Lung microvascular endothelial cell (primary cell): ENCODE data around the gene CEACAM5. TPM values are rescaled to one million over a fixed set of nuclear protein-coding genes. Genes with fewer than 3 reads are reported as not detected.
"Not testable (repeated sequence)": the region's sequence is repeated elsewhere in the genome, so short reads cannot be mapped to it uniquely, and the experiment has no call there.

ENCODE experiments used
- DNase-seq, 2 donors: peaks; one replicate each; pipeline versions ENCODE4 v3.0.0 to v3.0.0-alpha.2; 2010; ENCODE audit warnings: low read depth in 2 of 2
- total RNA-seq: library from RNA; depleted of rRNA; stranded (reverse); fragments of >200 nt; gene quantifications from 2 replicates; pipeline ENCODE4 v1.2.1, GENCODE V29; 2014

Gene CEACAM5
- total RNA-seq, 1 donor from 2014 or later, result not detected

DNA sequence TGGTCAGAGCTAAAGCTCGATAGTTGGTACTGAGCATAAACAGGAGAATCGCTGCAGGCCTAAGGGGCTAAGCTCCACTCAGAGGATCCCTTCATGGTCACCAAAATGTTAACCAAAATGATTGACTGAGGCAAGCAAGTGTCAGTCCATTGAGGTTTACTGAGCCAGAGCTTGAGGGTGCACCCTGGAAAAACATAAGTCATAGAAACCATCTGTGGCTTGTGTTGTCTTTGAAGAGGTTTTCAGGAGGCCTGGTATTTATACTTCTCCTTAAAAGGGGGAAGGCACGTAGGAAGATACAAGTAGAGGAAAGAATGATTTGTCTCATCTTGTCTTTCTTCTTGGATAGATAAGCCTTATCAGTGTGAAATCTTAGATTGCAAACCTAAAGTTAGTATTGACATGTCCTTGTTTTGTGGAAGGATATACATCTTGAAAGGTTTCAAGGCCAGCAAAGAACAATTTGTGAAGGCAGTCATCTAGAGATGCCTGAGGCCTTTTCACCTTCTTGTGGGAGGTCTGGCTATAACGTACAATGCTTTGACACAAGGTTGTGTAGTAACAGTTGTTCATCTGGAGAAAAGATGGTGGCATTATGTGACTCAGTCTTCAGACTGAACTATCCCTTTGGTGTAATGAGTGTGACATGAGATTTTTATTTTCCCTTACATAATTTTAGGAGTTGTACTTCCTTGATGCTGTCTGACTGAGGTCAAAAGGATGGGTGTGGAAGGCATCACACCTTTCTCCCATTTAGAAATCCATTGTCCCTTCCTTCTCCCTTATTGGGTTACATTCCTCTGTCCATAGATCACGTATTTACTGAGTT lies 32.2 kb downstream of the CEACAM5 start:
- DNase-seq, result no peak

- no peak for DNase-seq
These were observed 32.8 kb downstream of the CEACAM5 start for GRCh38 chr19:41741244-41741554.

DNA sequence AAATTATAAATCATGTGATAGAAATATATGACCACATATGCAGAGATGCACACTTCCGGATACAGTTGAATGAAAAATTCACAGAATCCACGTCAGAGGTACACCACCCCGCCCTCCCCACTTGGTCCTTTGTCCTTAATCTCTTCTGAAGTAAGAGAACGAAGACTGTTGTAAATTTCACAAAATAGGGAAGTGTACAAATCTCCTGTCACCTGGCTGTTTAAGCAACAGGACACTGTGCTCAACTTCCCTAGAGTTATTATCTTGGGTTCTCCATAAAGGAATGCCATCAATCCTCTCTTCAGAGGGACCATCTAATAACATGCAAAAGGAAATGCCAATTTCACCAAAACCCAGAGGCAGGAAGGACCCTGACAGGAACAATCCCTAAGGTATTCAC lies 36.4 kb downstream of the CEACAM5 start:
- no peak for DNase-seq

- no peak for DNase-seq
These were observed 37.3 kb downstream of the CEACAM5 start for GRCh38 chr19:41745756-41746155.

GRCh38 chr19:41746593-41747227 lies 38.3 kb downstream of the CEACAM5 start:
- peak; percentile 51 to 54 for DNase-seq

DNA sequence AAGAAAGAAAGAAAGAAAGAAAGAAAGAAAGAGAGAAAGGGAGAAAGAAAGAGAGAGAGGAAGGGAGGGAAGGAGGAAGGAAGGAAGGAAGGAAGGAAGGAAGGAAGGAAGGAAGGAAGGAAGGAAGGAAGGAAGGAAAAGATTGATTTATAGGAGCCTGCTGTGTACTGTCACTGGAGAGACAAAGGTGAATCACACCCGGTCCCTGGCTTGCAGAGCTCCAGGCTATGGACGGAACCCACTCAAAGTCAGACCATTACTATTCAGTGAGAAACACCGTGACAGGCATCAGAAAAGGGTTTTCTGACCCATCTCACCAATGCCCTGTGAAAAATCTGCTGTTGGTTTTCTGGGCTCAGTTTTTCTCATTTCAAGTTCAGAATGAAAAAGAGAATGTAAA lies 39.6 kb downstream of the CEACAM5 start:
- DNase-seq, result no peak

GRCh38 chr19:41750248-41751134 lies 42.1 kb downstream of the CEACAM5 start:
- not testable (repeated sequence) for DNase-seq

- peak; percentile 32 to 44 for DNase-seq
These were observed 44.7 kb downstream of the CEACAM5 start for GRCh38 chr19:41753159-41753558.

DNA sequence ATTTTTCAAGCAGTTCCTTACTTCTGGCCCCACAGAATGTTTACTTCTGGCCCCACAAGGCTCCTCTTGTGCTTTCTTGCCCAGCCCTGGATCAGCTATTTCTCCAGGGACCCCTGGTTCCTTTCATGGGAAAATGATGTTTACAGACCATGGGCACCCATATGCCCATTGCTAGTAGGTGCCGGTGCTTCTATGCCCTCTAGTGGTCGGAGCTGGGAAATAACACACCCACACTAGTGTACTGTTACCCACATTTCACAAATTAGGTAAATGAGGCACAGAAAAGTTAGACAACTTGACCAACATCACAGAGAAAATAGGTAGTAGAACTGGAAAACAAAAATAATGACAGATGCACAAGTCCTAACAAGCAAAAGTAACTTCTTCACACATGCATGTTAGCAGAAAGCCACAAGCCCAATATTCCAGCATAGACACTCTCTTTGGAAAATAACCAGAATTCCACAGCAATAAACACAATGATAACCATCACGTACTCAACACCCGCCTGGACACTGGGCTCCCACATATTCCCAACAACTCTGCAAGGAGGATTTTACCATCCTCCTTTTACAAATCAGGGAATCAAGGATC lies 45.6 kb downstream of the CEACAM5 start:
- DNase-seq, result peak; percentile 35 to 43

- no peak for DNase-seq
These were observed 47.0 kb downstream of the CEACAM5 start, which contains the start of gene CEACAM6 for GRCh38 chr19:41755328-41755913. Gene CEACAM6, plus strand, starts transcription at chr19:41755530. Its CDS starts 109 bp downstream, at chr19:41755639.

DNA sequence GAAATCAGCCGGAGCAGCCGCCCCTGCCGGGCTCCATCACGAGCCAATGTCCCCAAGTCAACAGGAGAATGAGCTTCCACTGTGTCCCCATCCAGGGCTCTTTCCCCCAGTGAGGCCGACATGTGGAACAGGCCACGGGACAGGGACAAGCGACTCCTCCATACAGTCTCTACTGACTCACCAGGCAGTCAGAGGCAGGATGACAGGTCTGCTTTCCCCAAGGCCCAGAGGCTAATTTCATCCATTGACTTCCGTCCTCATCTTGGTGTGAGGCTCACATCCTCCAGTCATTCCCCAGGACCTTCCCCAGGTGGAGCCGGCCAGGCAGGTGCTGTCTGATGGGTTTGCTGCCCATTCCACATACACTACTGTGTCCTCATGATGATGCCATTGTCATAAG lies 50.4 kb downstream of the CEACAM5 start:
- DNase-seq, result no peak

DNA sequence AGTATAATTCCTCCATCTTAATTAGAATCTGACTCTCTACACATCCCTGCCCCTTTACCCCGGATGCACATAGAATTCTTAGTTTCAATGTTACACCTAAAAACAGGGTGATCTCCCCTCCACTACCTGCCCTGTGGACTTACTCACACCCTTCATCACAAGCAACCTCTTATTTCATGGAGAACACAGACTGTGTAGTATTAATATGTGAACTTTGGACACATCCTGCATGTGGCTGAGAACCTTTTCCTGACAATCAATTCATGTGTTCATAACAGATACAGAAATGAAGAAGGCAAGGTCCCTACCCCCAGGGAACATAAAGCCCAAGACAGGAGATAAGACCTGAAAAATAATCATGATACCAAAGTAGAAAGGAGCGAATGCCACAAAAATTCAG lies 58.7 kb downstream of the CEACAM5 start:
- DNase-seq, result no peak

- not testable (repeated sequence) for DNase-seq
These were observed 59.7 kb downstream of the CEACAM5 start for GRCh38 chr19:41768105-41768504.

DNA sequence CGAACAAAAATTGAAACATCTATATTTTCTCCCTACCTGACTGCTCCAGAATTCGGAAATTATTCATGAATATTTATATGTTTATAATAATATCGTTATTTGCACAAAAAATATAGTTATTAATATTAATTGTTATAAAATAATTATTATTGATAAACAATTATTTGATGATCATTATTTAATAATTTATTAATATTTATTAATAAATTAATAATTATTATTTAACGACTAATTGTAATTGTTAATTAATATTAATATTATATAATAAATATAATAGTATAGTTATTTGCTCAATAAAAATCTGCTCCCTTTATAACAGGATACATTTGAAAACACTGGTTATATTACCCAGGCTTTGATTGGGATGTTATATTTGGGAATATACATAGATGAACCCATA lies 61.2 kb downstream of the CEACAM5 start:
- DNase-seq, result no peak

DNA sequence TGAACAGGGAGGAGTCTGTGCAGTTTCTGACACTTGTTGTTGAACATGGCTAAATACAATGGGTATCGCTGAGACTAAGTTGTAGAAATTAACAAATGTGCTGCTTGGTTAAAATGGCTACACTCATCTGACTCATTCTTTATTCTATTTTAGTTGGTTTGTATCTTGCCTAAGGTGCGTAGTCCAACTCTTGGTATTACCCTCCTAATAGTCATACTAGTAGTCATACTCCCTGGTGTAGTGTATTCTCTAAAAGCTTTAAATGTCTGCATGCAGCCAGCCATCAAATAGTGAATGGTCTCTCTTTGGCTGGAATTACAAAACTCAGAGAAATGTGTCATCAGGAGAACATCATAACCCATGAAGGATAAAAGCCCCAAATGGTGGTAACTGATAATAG lies 63.0 kb downstream of the CEACAM5 start:
- no peak for DNase-seq

- no peak for DNase-seq
These were observed 66.1 kb downstream of the CEACAM5 start for GRCh38 chr19:41774515-41774980.

GRCh38 chr19:41776700-41777099 lies 68.3 kb downstream of the CEACAM5 start:
- no peak for DNase-seq
